Endothelial cell of umbilical vein (primary cell): Measurements from ENCODE around the gene CBLC. TPM values are rescaled to one million over a fixed set of nuclear protein-coding genes. Genes with fewer than 3 reads are reported as not detected.

Source experiments
- BruUV-seq: library from RNA; stranded (reverse); fragments of 400-500 nt; replicated peaks from 2 replicates; lab custom pipeline; 2021; lab: Mats Ljungman, UMichigan
- CTCF ChIA-PET: fragments of 300-600, 350-600 bp; sonication (Branson Sonifier 250); formaldehyde crosslinking; loops from one replicate; lab custom pipeline; 2021; ENCODE audit warnings: antibody characterized with exemption, inconsistent platforms; lab: Charles Lee
- POLR2A ChIA-PET: fragments of 300-600, 350-600 bp; sonication (Branson Sonifier 250); formaldehyde crosslinking; loops from one replicate; lab custom pipeline; 2021; ENCODE audit warnings: antibody characterized with exemption, inconsistent platforms; lab: Charles Lee
- DNase-seq: peaks from one replicate; pipeline ENCODE4 v3.0.0-alpha.2; 2011; ENCODE audit warnings: low read depth, low spot score
- FAIRE-seq: peaks from 2 replicates; lab custom pipeline; 2011; peaks lifted over from hg19 to GRCh38; lab: Jason Lieb, UNC
- H2AFZ ChIP-seq: 2 replicates; pipeline ENCODE4 v1.6.0; 2012; ENCODE audit warnings: low read depth, low read length, control low read depth, inconsistent platforms
- H3K27ac ChIP-seq: 2 replicates; pipeline ENCODE4 v1.5.1; 2011; ENCODE audit warnings: low read depth, mild to moderate bottlenecking, control low read depth, low read length, moderate library complexity; ENCODE audit not compliant: insufficient read depth
- H3K27me3 ChIP-seq, 2 experiments: 2 replicates each; pipeline versions ENCODE4 v1.6.0 to v1.6.1; 2011; ENCODE audit warnings: low read length in 2 of 2, mixed read lengths in 1 of 2; ENCODE audit not compliant: control insufficient read depth in 2 of 2, insufficient read depth in 2 of 2
- H3K36me3 ChIP-seq, 2 experiments: 2 replicates in 1 of 2; 3 replicates in 1 of 2; pipeline ENCODE4 v1.5.1; 2011; ENCODE audit warnings: low read length in 2 of 2, mild to moderate bottlenecking in 1 of 2, moderate library complexity in 1 of 2; ENCODE audit not compliant: control insufficient read depth in 2 of 2, insufficient read depth in 2 of 2; ENCODE audit errors: extremely low read depth in 1 of 2
- H3K4me1 ChIP-seq: 3 replicates; pipeline ENCODE4 v1.5.1; 2011; ENCODE audit warnings: mild to moderate bottlenecking, low read length; ENCODE audit not compliant: control insufficient read depth, insufficient read depth; ENCODE audit errors: extremely low read depth
- H3K4me2 ChIP-seq: 2 replicates; pipeline ENCODE4 v1.6.1; 2011; ENCODE audit warnings: low read length, control low read depth, mixed read lengths; ENCODE audit not compliant: insufficient read depth
- H3K4me3 ChIP-seq, 3 experiments: fragments of 200-600 bp in 1 of 3; sonication (generic), shearing (Covaris generic) in 1 of 3; replicated peaks in 1 of 3; 2 replicates each; pipeline ENCODE4 v1.5.1; 2011 to 2016; ENCODE audit warnings: control low read depth in 3 of 3, low read length in 3 of 3, mild to moderate bottlenecking in 2 of 3, inconsistent platforms in 1 of 3, low read depth in 1 of 3, moderate library complexity in 1 of 3; ENCODE audit not compliant: insufficient read depth in 1 of 3
- H3K79me2 ChIP-seq: 2 replicates; pipeline ENCODE4 v1.6.0; 2012; ENCODE audit warnings: low read length, inconsistent platforms; ENCODE audit not compliant: control insufficient read depth, insufficient read depth
- H3K9ac ChIP-seq: replicated peaks from 2 replicates; pipeline ENCODE3; 2011; ENCODE audit warnings: low read length, control low read depth; ENCODE audit not compliant: insufficient read depth; ENCODE audit errors: extremely low read depth
- H3K9me1 ChIP-seq: replicated peaks from 3 replicates; pipeline ENCODE4 v1.6.0; 2011; ENCODE audit warnings: mild to moderate bottlenecking, low read length; ENCODE audit not compliant: control insufficient read depth, insufficient read depth; ENCODE audit errors: extremely low read depth
- H3K9me3 ChIP-seq: replicated peaks from 2 replicates; pipeline ENCODE4 v1.5.1; 2012; ENCODE audit warnings: low read length, inconsistent platforms; ENCODE audit not compliant: control insufficient read depth, insufficient read depth
- H4K20me1 ChIP-seq: replicated peaks from 2 replicates; pipeline ENCODE3; 2011; ENCODE audit warnings: mild to moderate bottlenecking, low read length; ENCODE audit not compliant: control insufficient read depth, insufficient read depth; ENCODE audit errors: extremely low read depth
- CTCF ChIP-seq, 2 donors: IDR thresholded peaks; 1 replicate in 1 of 2; 2 replicates in 1 of 2; pipeline ENCODE4 v1.5.1; 2011; ENCODE audit warnings: low read length in 2 of 2, mild to moderate bottlenecking in 2 of 2, moderate library complexity in 2 of 2, control low read depth in 1 of 2, inconsistent platforms in 1 of 2, low read depth in 1 of 2; ENCODE audit not compliant: insufficient read depth in 1 of 2; ENCODE audit errors: extremely low read depth in 1 of 2
- MAX ChIP-seq: IDR thresholded peaks from 2 replicates; pipeline ENCODE4 v1.6.1; 2011; ENCODE audit not compliant: insufficient read depth, insufficient read length
- POLR2A ChIP-seq: IDR thresholded peaks from 2 replicates; pipeline ENCODE4 v1.6.1; 2012; ENCODE audit warnings: low read depth, mild to moderate bottlenecking, control low read depth, low read length
- POLR2AphosphoS5 ChIP-seq: IDR thresholded peaks from 2 replicates; pipeline ENCODE4 v1.6.1; 2012; ENCODE audit warnings: low read depth, mild to moderate bottlenecking, control low read depth, low read length, moderate library complexity; ENCODE audit not compliant: insufficient read depth
- dilution Hi-C: fragments of 300-500 bp; cut with MboI; formaldehyde crosslinking; loops from one replicate; pipeline ENCODE4 v1.15.0; 2019; ENCODE audit warnings: low sequenced_read_pairs; ENCODE audit not compliant: extremely low pct_ligation_motif_present
- intact Hi-C: fragments of 100-400 bp; cut with micrococcal nuclease; formaldehyde crosslinking; loops from one replicate; pipeline ENCODE4 v1.10.0; 2022
- polyA plus RNA-seq, 4 experiments: library from polyadenylated mRNA; depleted of rRNA in 3 of 4; stranded (reverse) in 3 of 4; unstranded in 1 of 4; fragments of >200 nt; gene quantifications; 2 replicates each; pipeline versions ENCODE4 v1.2.1 to v1.2.3, GENCODE V29; 2011 to 2012; ENCODE audit warnings: missing spikeins in 1 of 4
- total RNA-seq: library from RNA; stranded (reverse); gene quantifications from 2 replicates; pipeline ENCODE4 v1.2.3, GENCODE V29; 2021

Gene CBLC
- total and polyA plus RNA-seq, 2 donors (not counting 3 experiments of a cell fraction or from before 2014, with no cell fraction given), result 0.04 TPM; not detected in 1

- Histone ChIP-seq H3K79me2 (peaks cover 24% of the 10 kb centered on the region), H4K20me1 (no peaks in the 10 kb centered on the region), H3K27ac (no peak overlapping the region), H3K4me1 (peaks cover 41% of the 10 kb centered on the region), H3K36me3 (peaks cover 0 to 4% of the 10 kb centered on the region in 2 experiments), H3K27me3 (no peaks in the 10 kb centered on the region), H3K9me3 (no peaks in the 10 kb centered on the region), H2AFZ (no peak overlapping the region), H3K9me1 (no peaks in the 10 kb centered on the region), H3K4me2 (peak overlapping the region; percentile 92), H3K9ac (no peak overlapping the region), H3K4me3 (peak overlapping the region in 1 of 3 experiments; percentile 66)
- intact Hi-C loops, result loop anchor here (2.0 kb wide), 1 partner anchor 25 kb away; no protein-coding TSS in a partner anchor
- CTCF ChIA-PET, result interaction anchor here (1.4 to 3.2 kb wide), 4 partner anchors 8 to 60 kb away, joined by 3 to 22 read pairs (median 12); no protein-coding TSS in a partner anchor
- POLR2A ChIA-PET, result no interaction called here
- DNase-seq, result no peak
- BruUV-seq, result no TSS peak
- peak; percentile 46 for FAIRE-seq
- dilution Hi-C loops, result no loop called here
- TF ChIP-seq POLR2A, result peak; percentile 31
- TF ChIP-seq CTCF (IDR thresholded peaks at IDR 0.05; ENCODE audit: extremely low read depth in 1 of 2, insufficient read depth in 1 of 2, low read depth in 1 of 2, low read length in 2 of 2), result no peak
- no peak for TF ChIP-seq POLR2AphosphoS5
- no peak for TF ChIP-seq MAX
Measured at GRCh38 chr19:44749994-44750393, 27.7 kb upstream of the CBLC start.
